Neural progenitor cell (in vitro differentiated cells): Measurements from ENCODE around the gene DOCK11. TPM values are rescaled to one million over a fixed set of nuclear protein-coding genes. Genes with fewer than 3 reads are reported as not detected.

Source experiments
- DNase-seq: peaks from one replicate; pipeline ENCODE4 v3.0.0-alpha.2; 2016; ENCODE audit warnings: low spot score
- H2AFZ ChIP-seq: fragments of 200-600 bp; sonication (generic); replicated peaks from 2 replicates; pipeline ENCODE4 v1.6.1; 2016; ENCODE audit warnings: antibody characterized with exemption
- H3F3A ChIP-seq: fragments of 200-600 bp; sonication (generic); 2 replicates; pipeline ENCODE4 v1.6.1; 2016; ENCODE audit warnings: antibody characterized with exemption, low read depth
- H3K27ac ChIP-seq: fragments of 200-600 bp; sonication (generic); 2 replicates; pipeline ENCODE4 v1.5.1; 2016; ENCODE audit warnings: mild to moderate bottlenecking
- H3K27me3 ChIP-seq: fragments of 200-600 bp; sonication (generic); 2 replicates; pipeline ENCODE4 v1.6.1; 2016; ENCODE audit warnings: mild to moderate bottlenecking, moderate library complexity
- H3K36me3 ChIP-seq: fragments of 200-600 bp; sonication (generic); 2 replicates; pipeline ENCODE4 v1.5.1; 2016
- H3K4me1 ChIP-seq: fragments of 200-600 bp; sonication (generic); 2 replicates; pipeline ENCODE4 v1.6.1; 2016; ENCODE audit warnings: mixed run types
- H3K4me2 ChIP-seq: fragments of 200-600 bp; sonication (generic); 2 replicates; pipeline ENCODE4 v1.6.1; 2016
- H3K4me3 ChIP-seq: fragments of 200-600 bp; sonication (generic); 2 replicates; pipeline ENCODE4 v1.5.1; 2016
- H3K79me2 ChIP-seq: fragments of 200-600 bp; sonication (generic); 2 replicates; pipeline ENCODE4 v1.6.1; 2016; ENCODE audit warnings: low read depth
- H3K9ac ChIP-seq: fragments of 200-600 bp; sonication (generic); 2 replicates; pipeline ENCODE4 v1.6.1; 2016
- H3K9me3 ChIP-seq: fragments of 200-600 bp; sonication (generic); 2 replicates; pipeline ENCODE4 v1.5.1; 2016; ENCODE audit warnings: low read depth
- H4K20me1 ChIP-seq: fragments of 200-600 bp; sonication (generic); 2 replicates; pipeline ENCODE4 v1.6.1; 2016; ENCODE audit warnings: low read depth
- H3K27ac Mint-ChIP-seq: 3 replicates; pipeline ENCODE4 v1.8.0; 2021; ENCODE audit warnings: mixed read lengths
- H3K27me3 Mint-ChIP-seq: 2 replicates; pipeline ENCODE4 v1.8.0; 2022; ENCODE audit warnings: low read depth, mild to moderate bottlenecking, inconsistent platforms, moderate library complexity, mixed read lengths; ENCODE audit not compliant: insufficient read depth
- H3K36me3 Mint-ChIP-seq: 3 replicates; pipeline ENCODE4 v1.8.0; 2021; ENCODE audit warnings: mixed read lengths
- H3K4me1 Mint-ChIP-seq: 3 replicates; pipeline ENCODE4 v1.8.0; 2021; ENCODE audit warnings: mixed read lengths
- H3K4me3 Mint-ChIP-seq: 3 replicates; pipeline ENCODE4 v1.8.0; 2021; ENCODE audit warnings: mild to moderate bottlenecking, moderate library complexity, mixed read lengths
- H3K9me3 Mint-ChIP-seq: 3 replicates; pipeline ENCODE4 v1.8.0; 2020; ENCODE audit warnings: mixed read lengths
- CTCF ChIP-seq: fragments of 200-600 bp; sonication (generic); IDR thresholded peaks from 2 replicates; pipeline ENCODE4 v1.5.1; 2017; ENCODE audit warnings: antibody characterized with exemption, mild to moderate bottlenecking
- EZH2 ChIP-seq: fragments of 200-600 bp; sonication (generic); IDR thresholded peaks from 2 replicates; pipeline ENCODE4 v1.6.1; 2017; ENCODE audit warnings: antibody characterized with exemption, mild to moderate bottlenecking, moderate library complexity
- EZH2phosphoT487 ChIP-seq: fragments of 200-600 bp; sonication (generic); IDR thresholded peaks from 2 replicates; pipeline ENCODE4 v1.6.1; 2017; ENCODE audit warnings: antibody characterized with exemption
- total RNA-seq: library from RNA; depleted of rRNA; stranded (reverse); fragments of >200 nt; gene quantifications from 2 replicates; pipeline ENCODE4 v1.2.3, GENCODE V29; 2015; ENCODE audit warnings: low replicate concordance

Gene DOCK11
- total RNA-seq, 1 donor from 2014 or later = 20.9 TPM

- DNase-seq = no peak
- TF ChIP-seq EZH2phosphoT487 = no peak
- no peak for TF ChIP-seq EZH2
- no peak for TF ChIP-seq CTCF
- no peaks in the 10 kb centered on the region for H3K36me3 ChIP-seq
- Mint-ChIP-seq H3K36me3 (peaks cover 48% of the 10 kb centered on the region), H3K27me3 (peaks cover 2% of the 10 kb centered on the region), H3K4me3 (no peak overlapping the region), H3K4me1 (no peaks in the 10 kb centered on the region), H3K27ac (no peak overlapping the region), H3K9me3 (peaks cover 25% of the 10 kb centered on the region)
- H3K79me2 ChIP-seq = no peaks in the 10 kb centered on the region
- H3K4me2 ChIP-seq = no peak overlapping the region
- H3K9ac ChIP-seq = no peak overlapping the region
- no peaks in the 10 kb centered on the region for H3K27me3 ChIP-seq
- H3K27ac ChIP-seq = no peak overlapping the region
- H3K4me1 ChIP-seq = no peaks in the 10 kb centered on the region
- no peak overlapping the region for H3K4me3 ChIP-seq
- no peaks in the 10 kb centered on the region for H4K20me1 ChIP-seq
- no peak overlapping the region for H2AFZ ChIP-seq
- H3K9me3 ChIP-seq = no peaks in the 10 kb centered on the region
- H3F3A ChIP-seq = no peaks in the 10 kb centered on the region
Measured at GRCh38 chrX:118510111-118510510, 14.5 kb downstream of the DOCK11 start.

- no peaks in the 10 kb centered on the region for H3K9me3 ChIP-seq
- no peaks in the 10 kb centered on the region for H3K27me3 Mint-ChIP-seq
- DNase-seq = no peak
- no peak overlapping the region for H2AFZ ChIP-seq
- H3K9ac ChIP-seq = no peak overlapping the region
- no peaks in the 10 kb centered on the region for H3F3A ChIP-seq
- TF ChIP-seq EZH2phosphoT487 (no peak), EZH2 (no peak), CTCF (no peak)
- no peaks in the 10 kb centered on the region for H3K79me2 ChIP-seq
- no peak overlapping the region for H3K4me3 Mint-ChIP-seq
- no peaks in the 10 kb centered on the region for H4K20me1 ChIP-seq
- no peak overlapping the region for H3K27ac Mint-ChIP-seq
- H3K36me3 Mint-ChIP-seq = peaks cover 48% of the 10 kb centered on the region
- no peaks in the 10 kb centered on the region for H3K4me1 ChIP-seq
- no peaks in the 10 kb centered on the region for H3K27me3 ChIP-seq
- H3K4me2 ChIP-seq = no peak overlapping the region
- H3K36me3 ChIP-seq = no peaks in the 10 kb centered on the region
- no peaks in the 10 kb centered on the region for H3K4me1 Mint-ChIP-seq
- peaks cover 25% of the 10 kb centered on the region for H3K9me3 Mint-ChIP-seq
- no peak overlapping the region for H3K4me3 ChIP-seq
- H3K27ac ChIP-seq = no peak overlapping the region
Measured at GRCh38 chrX:118513120-118513898, 17.7 kb downstream of the DOCK11 start.

- no peak overlapping the region for H3K4me3 Mint-ChIP-seq
- no peaks in the 10 kb centered on the region for H3F3A ChIP-seq
- peaks cover 22% of the 10 kb centered on the region for H3K4me1 Mint-ChIP-seq
- H4K20me1 ChIP-seq = no peaks in the 10 kb centered on the region
- no peak overlapping the region for H3K27ac ChIP-seq
- H3K36me3 Mint-ChIP-seq = peaks cover 11% of the 10 kb centered on the region
- no peak overlapping the region for H3K9ac ChIP-seq
- H3K4me3 ChIP-seq = no peak overlapping the region
- no peak overlapping the region for H3K4me2 ChIP-seq
- TF ChIP-seq EZH2 (no peak), EZH2phosphoT487 (no peak), CTCF (no peak)
- H3K4me1 ChIP-seq = no peaks in the 10 kb centered on the region
- no peaks in the 10 kb centered on the region for H3K9me3 ChIP-seq
- H2AFZ ChIP-seq = no peak overlapping the region
- H3K27me3 Mint-ChIP-seq = no peaks in the 10 kb centered on the region
- no peaks in the 10 kb centered on the region for H3K27me3 ChIP-seq
- no peak for DNase-seq
- H3K79me2 ChIP-seq = no peaks in the 10 kb centered on the region
- peak overlapping the region; percentile 50 for H3K27ac Mint-ChIP-seq
- no peaks in the 10 kb centered on the region for H3K36me3 ChIP-seq
- peaks cover 7% of the 10 kb centered on the region for H3K9me3 Mint-ChIP-seq
Measured at GRCh38 chrX:118519411-118520215, 24.0 kb downstream of the DOCK11 start.
